Measurements from ENCODE around the gene DGUOK. TPM values are rescaled to one million over a fixed set of nuclear protein-coding genes. Genes with fewer than 3 reads are reported as not detected.

DGUOK gene
- total and polyA plus RNA-seq, 7 donors, result 31.6 to 132 (median 48.1) TPM

DNA sequence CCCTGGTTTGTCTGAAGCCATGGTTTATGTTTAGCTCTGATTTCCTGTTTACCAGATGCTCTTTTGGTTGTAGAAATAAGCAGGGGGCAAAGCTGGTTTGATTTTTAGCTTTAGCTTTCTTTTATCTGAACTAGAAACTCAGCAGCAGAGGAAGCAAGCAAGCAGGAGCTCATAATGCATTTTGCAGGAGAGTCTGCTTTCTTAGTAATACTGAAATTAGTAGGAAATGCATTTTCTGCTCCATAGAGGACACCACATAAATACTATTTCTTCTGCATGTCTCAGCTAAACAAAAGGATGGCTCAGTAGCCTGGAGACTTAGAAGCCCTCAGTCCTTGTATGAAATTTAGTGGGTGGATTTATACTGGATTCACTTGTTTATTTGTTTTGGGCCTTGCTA lies 23.1 kb downstream of the DGUOK start:
- no peaks in the 10 kb centered on the region for H3K27me3 ChIP-seq
- intact Hi-C loops (cut with DNase I), result no loop called here
- no peaks in the 10 kb centered on the region for H3K9me3 ChIP-seq
- no peak for DNase-seq
- H3K4me1 ChIP-seq, result peaks cover 0 to 4% (median under 1%) of the 10 kb centered on the region in 4 donors
- H3K4me3 ChIP-seq, result no peak overlapping the region
- TF ChIP-seq POLR2A (IDR thresholded peaks at IDR 0.05), result no peak
- peaks cover 10 to 82% (median 37%) of the 10 kb centered on the region in 4 donors for H3K36me3 ChIP-seq
- no peak overlapping the region for H3K27ac ChIP-seq

DNA sequence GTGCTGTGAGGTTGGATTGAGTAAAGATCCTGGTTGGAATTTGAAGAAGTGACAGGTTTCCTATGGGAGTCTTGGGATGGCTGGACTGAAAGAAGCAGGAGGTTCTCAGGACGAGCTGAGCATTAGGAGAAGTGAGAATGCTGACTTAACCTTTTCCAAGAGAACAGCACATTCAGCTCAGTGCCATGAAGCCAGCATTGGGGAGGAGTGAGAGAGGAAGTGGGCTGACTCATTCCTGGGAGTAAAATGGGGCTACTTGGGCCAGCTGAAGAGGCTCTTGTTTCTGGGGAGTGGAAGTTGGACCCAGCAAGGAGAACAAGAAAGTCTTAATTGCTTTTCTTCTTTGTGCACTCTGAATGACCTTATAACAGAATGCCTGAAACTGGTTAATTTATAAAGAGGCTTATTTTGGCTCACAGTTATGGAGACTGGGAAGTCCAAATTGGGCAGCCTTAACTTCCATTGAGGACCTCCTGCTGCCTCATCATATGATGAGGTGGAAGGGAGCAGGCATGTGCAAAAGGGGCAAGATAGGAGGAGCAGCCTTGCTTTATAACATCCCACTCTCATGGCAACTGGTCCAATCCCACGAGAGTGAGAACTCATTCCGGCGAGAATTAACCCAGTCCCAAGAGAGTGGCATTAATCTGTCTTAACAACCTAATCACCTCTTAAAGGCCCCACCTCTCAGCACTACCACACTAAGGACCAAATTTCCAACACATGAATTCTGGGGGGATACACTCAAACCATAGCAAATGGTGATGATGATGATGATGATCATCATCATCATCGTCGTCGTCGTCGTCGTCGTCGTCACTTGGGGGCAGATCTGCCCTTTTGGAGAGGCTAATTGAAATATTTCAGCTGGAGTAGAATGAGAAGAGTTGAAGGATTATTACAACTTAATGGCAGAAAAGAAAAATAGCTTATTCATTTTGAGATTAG lies 26.1 kb downstream of the DGUOK start:
- Histone ChIP-seq H3K9me3 (no peaks in the 10 kb centered on the region), H3K27me3 (no peaks in the 10 kb centered on the region), H3K27ac (no peak overlapping the region), H3K4me1 (peaks cover 0 to 4% (median 0%) of the 10 kb centered on the region in 4 donors), H3K4me3 (no peak overlapping the region), H3K36me3 (peaks cover 15 to 91% (median 29%) of the 10 kb centered on the region in 4 donors)
- intact Hi-C loops (cut with DNase I), result no loop called here
- DNase-seq, result no peak
- no peak for TF ChIP-seq EP300 (IDR thresholded peaks at IDR 0.05)
- TF ChIP-seq, protein P1, sequence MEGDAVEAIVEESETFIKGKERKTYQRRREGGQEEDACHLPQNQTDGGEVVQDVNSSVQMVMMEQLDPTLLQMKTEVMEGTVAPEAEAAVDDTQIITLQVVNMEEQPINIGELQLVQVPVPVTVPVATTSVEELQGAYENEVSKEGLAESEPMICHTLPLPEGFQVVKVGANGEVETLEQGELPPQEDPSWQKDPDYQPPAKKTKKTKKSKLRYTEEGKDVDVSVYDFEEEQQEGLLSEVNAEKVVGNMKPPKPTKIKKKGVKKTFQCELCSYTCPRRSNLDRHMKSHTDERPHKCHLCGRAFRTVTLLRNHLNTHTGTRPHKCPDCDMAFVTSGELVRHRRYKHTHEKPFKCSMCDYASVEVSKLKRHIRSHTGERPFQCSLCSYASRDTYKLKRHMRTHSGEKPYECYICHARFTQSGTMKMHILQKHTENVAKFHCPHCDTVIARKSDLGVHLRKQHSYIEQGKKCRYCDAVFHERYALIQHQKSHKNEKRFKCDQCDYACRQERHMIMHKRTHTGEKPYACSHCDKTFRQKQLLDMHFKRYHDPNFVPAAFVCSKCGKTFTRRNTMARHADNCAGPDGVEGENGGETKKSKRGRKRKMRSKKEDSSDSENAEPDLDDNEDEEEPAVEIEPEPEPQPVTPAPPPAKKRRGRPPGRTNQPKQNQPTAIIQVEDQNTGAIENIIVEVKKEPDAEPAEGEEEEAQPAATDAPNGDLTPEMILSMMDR (IDR thresholded peaks at IDR 0.05), result no peak
- TF ChIP-seq POLR2AphosphoS5 (IDR thresholded peaks at IDR 0.05), result no peak
- no peak for TF ChIP-seq POLR2A (IDR thresholded peaks at IDR 0.05)
- 82 to 85% methylated on average over 12 of the region's 12 CpGs for WGBS, 2 donors

DNA sequence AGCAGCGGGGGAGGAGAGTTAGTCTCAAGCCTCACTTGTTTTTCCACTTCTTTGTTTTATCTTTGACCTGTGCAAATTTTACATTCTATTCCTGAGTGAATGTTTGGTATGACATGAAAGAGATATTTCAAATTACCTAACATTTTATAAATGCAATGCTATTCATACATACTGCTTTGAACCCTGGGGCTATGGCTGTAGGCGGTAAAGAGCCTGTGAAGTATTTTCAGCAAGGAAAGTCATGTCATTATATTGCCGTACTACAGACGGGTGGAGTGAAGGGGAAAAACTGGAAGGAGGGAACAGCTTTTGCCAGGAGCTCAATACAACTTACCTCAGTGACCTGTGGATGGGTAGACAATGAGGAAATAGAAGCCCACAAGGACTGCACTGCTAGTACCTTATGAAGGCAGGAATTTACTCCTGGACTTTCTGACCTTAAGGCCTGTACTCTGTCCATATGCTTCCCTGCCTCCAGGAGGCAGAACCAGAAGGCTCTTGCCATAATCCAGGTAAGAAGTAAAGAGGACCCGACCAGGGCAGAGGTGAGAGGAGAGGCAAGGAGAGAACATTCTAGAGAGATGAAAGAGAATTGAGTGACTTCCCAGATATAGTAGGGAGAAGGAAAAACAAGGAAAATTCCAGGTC lies 29.7 kb downstream of the DGUOK start:
- H3K27ac ChIP-seq, result no peak overlapping the region
- no peak for DNase-seq
- 67 to 94% methylated on average over 5 of the region's 5 CpGs for WGBS, 2 donors
- no peaks in the 10 kb centered on the region for H3K9me3 ChIP-seq
- no peaks in the 10 kb centered on the region for H3K27me3 ChIP-seq
- TF ChIP-seq EP300 (IDR thresholded peaks at IDR 0.05) (no peak), POLR2A (IDR thresholded peaks at IDR 0.05) (no peak), POLR2AphosphoS5 (IDR thresholded peaks at IDR 0.05) (no peak)
- TF ChIP-seq, protein P1 (IDR thresholded peaks at IDR 0.05), result no peak
- peaks cover 20 to 81% (median 27%) of the 10 kb centered on the region in 4 donors for H3K36me3 ChIP-seq
- intact Hi-C loops (cut with DNase I), result no loop called here
- no peak overlapping the region for H3K4me3 ChIP-seq
- H3K4me1 ChIP-seq, result peaks cover 0 to 4% (median 0%) of the 10 kb centered on the region in 4 donors

DNA sequence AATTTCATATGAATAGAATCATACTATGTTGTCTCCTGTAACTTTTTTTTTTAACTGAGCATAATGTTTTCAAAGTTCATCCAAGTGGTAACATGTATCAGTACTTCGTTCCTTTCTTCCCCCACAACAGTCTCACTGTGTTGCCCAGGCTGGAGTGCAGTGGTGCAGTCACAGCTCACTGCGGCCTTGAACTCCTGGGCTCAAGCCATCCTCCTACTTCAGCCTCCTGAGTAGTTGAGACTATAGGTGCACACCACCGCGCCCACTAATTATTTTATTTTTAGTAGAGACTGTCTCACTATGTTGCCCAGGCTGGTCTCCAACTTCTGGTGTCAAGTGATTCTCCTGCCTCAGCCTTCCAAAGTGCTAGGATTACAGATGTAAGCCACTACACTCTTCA lies 34.6 kb downstream of the DGUOK start:
- TF ChIP-seq POLR2AphosphoS5 (IDR thresholded peaks at IDR 0.05) (no peak), POLR2A (IDR thresholded peaks at IDR 0.05) (no peak), EP300 (IDR thresholded peaks at IDR 0.05) (no peak)
- TF ChIP-seq, protein P1 (IDR thresholded peaks at IDR 0.05), result no peak
- intact Hi-C loops (cut with DNase I), result no loop called here
- H3K27ac ChIP-seq, result no peak overlapping the region
- H3K27me3 ChIP-seq, result no peaks in the 10 kb centered on the region
- H3K9me3 ChIP-seq, result no peaks in the 10 kb centered on the region
- H3K4me1 ChIP-seq, result no peaks in the 10 kb centered on the region
- WGBS, 2 donors, result 94 to 98% methylated on average over 4 of the region's 4 CpGs
- no peak overlapping the region for H3K4me3 ChIP-seq
- peaks cover 15 to 37% (median 19%) of the 10 kb centered on the region in 4 donors for H3K36me3 ChIP-seq
- DNase-seq, result no peak

Measured in sigmoid colon (tissue), 7 donors.